K562 (cell line): ENCODE data around the gene AP3M1. TPM values are rescaled to one million over a fixed set of nuclear protein-coding genes. Genes with fewer than 3 reads are reported as not detected.

Source experiments
- CCNT2 ChIP-seq: IDR thresholded peaks from 2 replicates; pipeline ENCODE4 v1.6.1; 2011; ENCODE audit warnings: borderline replicate concordance, low read depth, mild to moderate bottlenecking, moderate library complexity, mixed read lengths, low read length; ENCODE audit not compliant: insufficient read length; ENCODE audit errors: extremely low read depth
- ESRRA ChIP-seq: fragments of 450-650 bp; IDR thresholded peaks from 2 replicates; pipeline ENCODE4 v1.6.1; 2014; ENCODE audit warnings: low read depth, mild to moderate bottlenecking, moderate library complexity, borderline replicate concordance
- EWSR1 ChIP-seq: fragments of 450-650 bp; IDR thresholded peaks from 2 replicates; pipeline ENCODE4 v1.6.1; 2018; ENCODE audit warnings: borderline replicate concordance, mild to moderate bottlenecking, low read depth, moderate library complexity; ENCODE audit not compliant: partially characterized antibody
- FOXP1 ChIP-seq: sonication (generic); formaldehyde crosslinking; IDR thresholded peaks from 2 replicates; pipeline ENCODE4 v1.8.0; 2022; ENCODE audit warnings: mild to moderate bottlenecking, missing genetic modification reagents
- GTF2A2 ChIP-seq: IDR thresholded peaks from 2 replicates; pipeline ENCODE4 v1.6.1; 2016; ENCODE audit warnings: mild to moderate bottlenecking, missing genetic modification characterization, missing compliant biosample characterization
- PHTF2 ChIP-seq: fragments of 250-450 bp; sonication (Bioruptor Pico); IDR thresholded peaks from 2 replicates; pipeline ENCODE4 v1.5.0; 2021; ENCODE audit warnings: mild to moderate bottlenecking
- POLR2A ChIP-seq: fragments of 450-650 bp; conservative IDR thresholded peaks from 2 replicates; pipeline ENCODE4 v1.6.1; 2016
- RBFOX2 ChIP-seq: fragments of 200-400 bp; formaldehyde crosslinking; IDR thresholded peaks from 2 replicates; pipeline ENCODE4 v1.6.1; 2017; ENCODE audit warnings: low read depth, mild to moderate bottlenecking, low read length, moderate library complexity
- SMAD1 ChIP-seq: fragments of 150-350 bp; IDR thresholded peaks from 2 replicates; pipeline ENCODE4 v1.6.1; 2014; ENCODE audit warnings: low read length, low read depth; ENCODE audit not compliant: partially characterized antibody
- ZNF239 ChIP-seq: fragments of 250-450 bp; sonication (Bioruptor Pico); IDR thresholded peaks from 2 replicates; pipeline ENCODE4 v1.4.0; 2020; ENCODE audit warnings: mild to moderate bottlenecking
- ZNF384 ChIP-seq: IDR thresholded peaks from 2 replicates; pipeline ENCODE4 v1.6.1; 2012; ENCODE audit warnings: low read depth, low read length, improper control_type of control experiment
- ZNF584 ChIP-seq: fragments of 200-800 bp; sonication (Bioruptor generic); IDR thresholded peaks from 2 replicates; pipeline ENCODE4 v1.6.1; 2016; ENCODE audit warnings: low read depth, mild to moderate bottlenecking, missing genetic modification characterization, missing compliant biosample characterization
- ZNF77 ChIP-seq: fragments of 250-450 bp; sonication (Bioruptor Pico); IDR thresholded peaks from 2 replicates; pipeline ENCODE4 v1.5.0; 2020
- polyA plus RNA-seq, 8 experiments: library from polyadenylated mRNA; depleted of rRNA in 4 of 8; stranded (reverse) in 5 of 8; unstranded in 3 of 8; fragments of >200 nt; fragmentation: Nextera tagmentation in 2 of 8; fragmentation: Illumina TruSeq in 1 of 8; extraction: Ambion mirVana in 2 of 8; extraction: Trizol in 1 of 8; gene quantifications; 2 replicates each; pipeline versions ENCODE4 v1.2.1 to v1.2.3, GENCODE V29; 2011 to 2014; ENCODE audit warnings: inconsistent platforms in 1 of 8, missing spikeins in 1 of 8
- total RNA-seq, 7 experiments: library from RNA; depleted of rRNA in 6 of 7; stranded (reverse); fragments of >200 nt in 6 of 7; fragmentation: Illumina TruSeq in 2 of 7; extraction: Trizol in 2 of 7; gene quantifications; 2 replicates each; pipeline versions ENCODE4 v1.2.1 to v1.2.3, GENCODE V29; 2011 to 2021; ENCODE audit warnings: low replicate concordance in 1 of 7
- TF ChIP-seq, protein P1 (sequence below): fragments of 450-650 bp; IDR thresholded peaks from 2 replicates; pipeline ENCODE4 v1.6.1; 2017; ENCODE audit warnings: antibody characterized with exemption, mild to moderate bottlenecking
- TF ChIP-seq, protein P2 (sequence below): sonication (generic); formaldehyde crosslinking; IDR thresholded peaks from 2 replicates; pipeline ENCODE4 v1.8.1; 2022; ENCODE audit warnings: missing genetic modification reagents
- TF ChIP-seq, protein P3 (sequence below): fragments of 450-650 bp; formaldehyde crosslinking; IDR thresholded peaks from 2 replicates; pipeline ENCODE4 v1.4.0; 2020; ENCODE audit warnings: mild to moderate bottlenecking, moderate library complexity

The AP3M1 gene
- total and polyA plus RNA-seq, 9 of the 15 experiments (the other 6 are each of a cell fraction or from before 2014, with no cell fraction given) = 44.3 to 135 (median 67.6) TPM

DNA sequence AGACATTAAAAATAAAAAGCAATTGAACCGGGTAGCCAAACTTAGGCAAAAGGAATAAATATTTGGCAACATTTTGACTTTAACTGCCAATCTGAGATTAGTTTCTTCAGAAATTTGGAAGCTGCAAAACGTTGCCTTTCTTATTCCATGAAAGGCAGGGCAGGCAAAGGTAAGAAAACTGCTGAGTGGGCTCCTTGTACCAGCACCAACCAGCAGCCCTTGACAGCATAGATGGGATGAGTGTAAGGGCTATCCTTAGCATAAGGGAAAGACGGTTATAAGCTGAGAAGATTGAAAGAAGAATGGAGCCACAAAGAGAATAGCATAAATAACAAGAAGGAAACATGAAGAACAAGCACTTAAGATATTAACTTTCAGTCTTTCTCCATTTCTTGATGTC is 28.6 kb downstream of the AP3M1 start (continued):
- TF ChIP-seq, protein P1, sequence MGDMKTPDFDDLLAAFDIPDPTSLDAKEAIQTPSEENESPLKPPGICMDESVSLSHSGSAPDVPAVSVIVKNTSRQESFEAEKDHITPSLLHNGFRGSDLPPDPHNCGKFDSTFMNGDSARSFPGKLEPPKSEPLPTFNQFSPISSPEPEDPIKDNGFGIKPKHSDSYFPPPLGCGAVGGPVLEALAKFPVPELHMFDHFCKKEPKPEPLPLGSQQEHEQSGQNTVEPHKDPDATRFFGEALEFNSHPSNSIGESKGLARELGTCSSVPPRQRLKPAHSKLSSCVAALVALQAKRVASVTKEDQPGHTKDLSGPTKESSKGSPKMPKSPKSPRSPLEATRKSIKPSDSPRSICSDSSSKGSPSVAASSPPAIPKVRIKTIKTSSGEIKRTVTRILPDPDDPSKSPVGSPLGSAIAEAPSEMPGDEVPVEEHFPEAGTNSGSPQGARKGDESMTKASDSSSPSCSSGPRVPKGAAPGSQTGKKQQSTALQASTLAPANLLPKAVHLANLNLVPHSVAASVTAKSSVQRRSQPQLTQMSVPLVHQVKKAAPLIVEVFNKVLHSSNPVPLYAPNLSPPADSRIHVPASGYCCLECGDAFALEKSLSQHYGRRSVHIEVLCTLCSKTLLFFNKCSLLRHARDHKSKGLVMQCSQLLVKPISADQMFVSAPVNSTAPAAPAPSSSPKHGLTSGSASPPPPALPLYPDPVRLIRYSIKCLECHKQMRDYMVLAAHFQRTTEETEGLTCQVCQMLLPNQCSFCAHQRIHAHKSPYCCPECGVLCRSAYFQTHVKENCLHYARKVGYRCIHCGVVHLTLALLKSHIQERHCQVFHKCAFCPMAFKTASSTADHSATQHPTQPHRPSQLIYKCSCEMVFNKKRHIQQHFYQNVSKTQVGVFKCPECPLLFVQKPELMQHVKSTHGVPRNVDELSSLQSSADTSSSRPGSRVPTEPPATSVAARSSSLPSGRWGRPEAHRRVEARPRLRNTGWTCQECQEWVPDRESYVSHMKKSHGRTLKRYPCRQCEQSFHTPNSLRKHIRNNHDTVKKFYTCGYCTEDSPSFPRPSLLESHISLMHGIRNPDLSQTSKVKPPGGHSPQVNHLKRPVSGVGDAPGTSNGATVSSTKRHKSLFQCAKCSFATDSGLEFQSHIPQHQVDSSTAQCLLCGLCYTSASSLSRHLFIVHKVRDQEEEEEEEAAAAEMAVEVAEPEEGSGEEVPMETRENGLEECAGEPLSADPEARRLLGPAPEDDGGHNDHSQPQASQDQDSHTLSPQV = no peak
- TF ChIP-seq SMAD1 (no peak), ZNF239 (CRISPR knock-in tag) (no peak), ZNF584 (CRISPR knock-in tag) (no peak), FOXP1 (CRISPR knock-in tag) (no peak), ZNF77 (CRISPR knock-in tag) (no peak), CCNT2 (no peak), PHTF2 (no peak), POLR2A (peak; percentile 51), GTF2A2 (tag) (no peak), ZNF384 (no peak), EWSR1 (no peak), RBFOX2 (no peak), ESRRA (no peak)
- TF ChIP-seq, protein P2, sequence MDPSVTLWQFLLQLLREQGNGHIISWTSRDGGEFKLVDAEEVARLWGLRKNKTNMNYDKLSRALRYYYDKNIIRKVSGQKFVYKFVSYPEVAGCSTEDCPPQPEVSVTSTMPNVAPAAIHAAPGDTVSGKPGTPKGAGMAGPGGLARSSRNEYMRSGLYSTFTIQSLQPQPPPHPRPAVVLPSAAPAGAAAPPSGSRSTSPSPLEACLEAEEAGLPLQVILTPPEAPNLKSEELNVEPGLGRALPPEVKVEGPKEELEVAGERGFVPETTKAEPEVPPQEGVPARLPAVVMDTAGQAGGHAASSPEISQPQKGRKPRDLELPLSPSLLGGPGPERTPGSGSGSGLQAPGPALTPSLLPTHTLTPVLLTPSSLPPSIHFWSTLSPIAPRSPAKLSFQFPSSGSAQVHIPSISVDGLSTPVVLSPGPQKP (CRISPR knock-in tag) = no peak
- TF ChIP-seq, protein P3, sequence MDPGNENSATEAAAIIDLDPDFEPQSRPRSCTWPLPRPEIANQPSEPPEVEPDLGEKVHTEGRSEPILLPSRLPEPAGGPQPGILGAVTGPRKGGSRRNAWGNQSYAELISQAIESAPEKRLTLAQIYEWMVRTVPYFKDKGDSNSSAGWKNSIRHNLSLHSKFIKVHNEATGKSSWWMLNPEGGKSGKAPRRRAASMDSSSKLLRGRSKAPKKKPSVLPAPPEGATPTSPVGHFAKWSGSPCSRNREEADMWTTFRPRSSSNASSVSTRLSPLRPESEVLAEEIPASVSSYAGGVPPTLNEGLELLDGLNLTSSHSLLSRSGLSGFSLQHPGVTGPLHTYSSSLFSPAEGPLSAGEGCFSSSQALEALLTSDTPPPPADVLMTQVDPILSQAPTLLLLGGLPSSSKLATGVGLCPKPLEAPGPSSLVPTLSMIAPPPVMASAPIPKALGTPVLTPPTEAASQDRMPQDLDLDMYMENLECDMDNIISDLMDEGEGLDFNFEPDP (CRISPR knock-in tag) = no peak
